HepG2 (cell line): ENCODE data around the gene NFATC3. TPM values are rescaled to one million over a fixed set of nuclear protein-coding genes. Genes with fewer than 3 reads are reported as not detected.

Source experiments
- AGO2 ChIP-seq: fragments of 200-400 bp; formaldehyde crosslinking; optimal IDR thresholded peaks from 2 replicates; pipeline ENCODE3; 2017; ENCODE audit warnings: mild to moderate bottlenecking, low read depth, low read length, moderate library complexity
- FOSL2 ChIP-seq: sonication (generic); formaldehyde crosslinking; IDR thresholded peaks from 2 replicates; pipeline ENCODE4 v1.4.0; 2020; ENCODE audit warnings: missing genetic modification reagents
- FOXP1 ChIP-seq, 2 experiments: fragments of 450-650 bp in 1 of 2; IDR thresholded peaks; 2 replicates each; pipeline ENCODE4 v1.6.1; 2017 to 2018; ENCODE audit warnings: antibody characterized with exemption in 1 of 2
- GTF2F1 ChIP-seq: fragments of 150-350 bp; IDR thresholded peaks from 2 replicates; pipeline ENCODE4 v1.6.1; 2014; ENCODE audit warnings: low read length
- HIVEP1 ChIP-seq: sonication (generic); formaldehyde crosslinking; IDR thresholded peaks from 2 replicates; pipeline ENCODE4 v1.4.0; 2020; ENCODE audit warnings: mild to moderate bottlenecking, missing genetic modification reagents
- PITX1 ChIP-seq: sonication (generic); formaldehyde crosslinking; IDR thresholded peaks from 2 replicates; pipeline ENCODE4 v1.5.1; 2020; ENCODE audit warnings: mild to moderate bottlenecking, missing genetic modification reagents
- PRDM15 ChIP-seq: sonication (generic); formaldehyde crosslinking; IDR thresholded peaks from 2 replicates; pipeline ENCODE4 v1.4.0; 2020; ENCODE audit warnings: missing genetic modification reagents
- RAD21 ChIP-seq: fragments of 450-650 bp; formaldehyde crosslinking; IDR thresholded peaks from 2 replicates; pipeline ENCODE4 v1.5.0; 2020; ENCODE audit warnings: mild to moderate bottlenecking
- SYNCRIP ChIP-seq: fragments of 200-400 bp; formaldehyde crosslinking; IDR thresholded peaks from 2 replicates; pipeline ENCODE4 v1.6.1; 2018; ENCODE audit warnings: mild to moderate bottlenecking, low read depth, low read length; ENCODE audit not compliant: insufficient read depth
- TIGD3 ChIP-seq: sonication (generic); formaldehyde crosslinking; IDR thresholded peaks from 2 replicates; pipeline ENCODE4 v1.5.1; 2020; ENCODE audit warnings: mild to moderate bottlenecking, missing genetic modification reagents, borderline replicate concordance
- ZBTB38 ChIP-seq: sonication (generic); formaldehyde crosslinking; IDR thresholded peaks from 2 replicates; pipeline ENCODE4 v1.5.1; 2020; ENCODE audit warnings: mild to moderate bottlenecking, missing genetic modification reagents
- ZFY ChIP-seq: sonication (generic); formaldehyde crosslinking; IDR thresholded peaks from 2 replicates; pipeline ENCODE4 v1.4.0; 2020; ENCODE audit warnings: missing genetic modification reagents
- ZNF142 ChIP-seq: sonication (generic); formaldehyde crosslinking; IDR thresholded peaks from 2 replicates; pipeline ENCODE4 v1.4.0; 2020; ENCODE audit warnings: missing genetic modification reagents
- polyA plus RNA-seq, 8 experiments: library from polyadenylated mRNA; depleted of rRNA in 3 of 8; stranded (reverse) in 7 of 8; unstranded in 1 of 8; fragments of >200 nt; fragmentation: Illumina TruSeq in 4 of 8; extraction: Trizol in 4 of 8; gene quantifications; 2 replicates each; pipeline versions ENCODE4 v1.2.1 to v1.2.3, GENCODE V29; 2011 to 2016; ENCODE audit warnings: low read depth in 4 of 8, missing spikeins in 1 of 8, mixed read lengths in 1 of 8; ENCODE audit not compliant: insufficient read depth in 1 of 8
- total RNA-seq, 5 experiments: library from RNA; depleted of rRNA; stranded (reverse); fragments of >200 nt; fragmentation: Illumina TruSeq; extraction: Trizol; gene quantifications; 2 replicates each; pipeline ENCODE4 v1.2.3, GENCODE V29; 2016; ENCODE audit warnings: low read depth in 1 of 5

The NFATC3 gene
- total and polyA plus RNA-seq, 2 of the 13 experiments (the other 11 are each of a cell fraction or from before 2014, with no cell fraction given), result 52.6 to 62.7 TPM

DNA sequence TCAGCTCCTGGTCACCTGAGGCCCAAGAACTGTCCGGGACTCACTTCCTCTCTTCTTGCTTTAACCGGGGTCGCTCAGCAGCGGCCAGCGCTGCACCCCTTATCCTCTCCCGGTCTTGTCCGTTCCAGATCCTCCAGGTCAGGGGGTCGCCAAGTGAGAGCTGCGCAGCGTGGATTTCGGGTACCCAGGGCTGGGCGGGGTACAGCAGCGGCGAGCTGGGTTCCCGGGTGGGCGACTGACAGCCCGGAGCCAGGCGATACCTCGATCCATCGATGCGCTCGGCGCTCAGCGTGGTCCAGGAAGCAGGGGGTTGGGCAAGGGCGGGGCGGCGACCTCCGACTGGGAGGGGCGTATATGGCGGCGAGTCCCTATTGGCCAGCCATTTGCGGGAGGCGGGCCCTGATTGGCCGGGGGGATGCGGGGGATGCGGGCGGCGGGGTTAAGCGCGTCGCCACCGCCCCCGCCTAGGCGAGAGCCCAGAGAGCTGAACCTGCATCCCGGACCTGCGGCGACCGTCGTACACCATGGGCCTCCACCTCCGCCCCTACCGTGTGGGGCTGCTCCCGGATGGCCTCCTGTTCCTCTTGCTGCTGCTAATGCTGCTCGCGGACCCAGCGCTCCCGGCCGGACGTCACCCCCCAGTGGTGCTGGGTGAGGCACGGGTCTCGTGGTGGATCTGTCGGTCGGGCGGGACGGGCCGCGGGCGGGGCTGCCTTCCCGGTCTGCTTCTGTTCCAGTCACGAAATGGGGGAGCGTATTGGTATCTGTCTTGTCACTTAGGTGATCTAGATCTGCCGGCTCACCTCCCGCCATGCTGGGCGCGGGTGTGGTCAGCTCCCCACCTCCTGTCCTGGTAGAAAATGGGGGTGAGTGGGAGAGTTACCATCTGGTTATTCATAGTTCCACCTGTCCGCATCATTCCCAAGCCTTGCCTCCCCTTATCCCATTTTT, 160.0 kb downstream of the NFATC3 start, which contains the start of gene PLA2G15 (continued):
- TF ChIP-seq PRDM15 (CRISPR knock-in tag), result peak; percentile 73
- no peak for TF ChIP-seq AGO2
- TF ChIP-seq FOXP1 (IDR thresholded peaks at IDR 0.05), result no peak
- 0 out of 2 replicates have a peak, but pooled peaks have one; percentile 7 for TF ChIP-seq FOXP1 (CRISPR knock-in tag; IDR thresholded peaks at IDR 0.05)
- no peak for TF ChIP-seq SYNCRIP
- peak; percentile 80 for TF ChIP-seq ZFY (CRISPR knock-in tag)
- TF ChIP-seq TIGD3, result no peak
- TF ChIP-seq HIVEP1 (CRISPR knock-in tag), result peak; percentile 81
- 0 out of 2 replicates have a peak, but pooled peaks have one; percentile 12 for TF ChIP-seq RAD21 (CRISPR knock-in tag)
- TF ChIP-seq ZBTB38 (CRISPR knock-in tag), result no peak; the same call in 1 of the 2 replicates
- TF ChIP-seq PITX1 (CRISPR knock-in tag), result peak; percentile 66
- TF ChIP-seq FOSL2 (CRISPR knock-in tag), result peak; percentile 16; the same call in 1 of the 2 replicates
- TF ChIP-seq GTF2F1, result no peak
- peak; percentile 87 for TF ChIP-seq ZNF142 (CRISPR knock-in tag)
